ENCODE results near the gene BSN.

DNA sequence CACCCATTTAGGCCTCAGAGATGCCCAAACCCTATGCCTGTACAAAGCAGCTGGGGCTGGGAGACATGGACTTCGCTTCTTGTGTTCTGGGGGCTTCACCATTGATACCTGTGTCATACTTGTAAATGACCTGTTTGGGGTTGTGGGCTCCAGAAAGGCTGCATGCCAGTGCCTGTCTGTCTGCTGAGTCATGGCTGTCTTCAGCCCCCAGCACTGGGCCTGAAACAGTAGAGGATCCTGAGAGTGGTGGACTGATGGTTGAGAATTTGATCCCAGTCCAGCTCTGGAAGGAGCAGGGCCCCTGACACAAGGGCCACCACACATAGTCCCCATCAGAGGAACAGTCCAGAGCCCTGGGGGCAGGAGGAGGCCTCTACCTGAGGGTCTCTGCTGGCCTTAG, 95.3 kb downstream of the BSN start:
- no peak for TF ChIP-seq EZH2 (IDR thresholded peaks at IDR 0.05; ENCODE audit: borderline replicate concordance, low read length)
- TF ChIP-seq CTCF (IDR thresholded peaks at IDR 0.05; ENCODE audit: low read length) = no peak

Measured in OCI-LY1 (cell line).